ENCODE results near the gene CASTOR2.
"Not testable (repeated sequence)": the region's sequence is repeated elsewhere in the genome, so short reads cannot be mapped to it uniquely, and the experiment has no call there.

Gene CASTOR2

GRCh38 chr7:74996361-74996760 is 31.9 kb downstream of the CASTOR2 start:
- not testable (repeated sequence) for DNase-seq

- not testable (repeated sequence) for DNase-seq
Measured at GRCh38 chr7:74997811-74998210, 33.3 kb downstream of the CASTOR2 start.

DNA sequence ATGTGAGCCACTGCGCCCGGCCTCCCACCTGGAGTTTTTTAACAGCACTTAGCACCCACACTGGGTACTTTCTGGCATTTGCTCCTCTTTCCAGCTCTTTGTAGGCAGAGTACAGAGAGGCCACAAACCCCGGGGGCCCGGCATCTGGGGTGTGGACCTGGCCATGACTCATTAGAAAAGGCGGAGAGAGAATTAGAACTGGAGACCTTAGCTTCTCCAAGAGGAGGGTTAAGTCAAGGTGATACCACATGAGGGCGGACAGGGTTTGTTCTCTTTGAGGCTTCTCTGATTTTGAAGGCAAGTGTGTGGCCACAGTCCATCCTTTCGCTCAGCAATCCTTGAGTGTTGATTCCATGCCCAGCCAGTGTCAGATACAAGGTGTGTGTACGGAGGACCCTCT is 36.9 kb downstream of the CASTOR2 start:
- DNase-seq = not testable (repeated sequence)

DNA sequence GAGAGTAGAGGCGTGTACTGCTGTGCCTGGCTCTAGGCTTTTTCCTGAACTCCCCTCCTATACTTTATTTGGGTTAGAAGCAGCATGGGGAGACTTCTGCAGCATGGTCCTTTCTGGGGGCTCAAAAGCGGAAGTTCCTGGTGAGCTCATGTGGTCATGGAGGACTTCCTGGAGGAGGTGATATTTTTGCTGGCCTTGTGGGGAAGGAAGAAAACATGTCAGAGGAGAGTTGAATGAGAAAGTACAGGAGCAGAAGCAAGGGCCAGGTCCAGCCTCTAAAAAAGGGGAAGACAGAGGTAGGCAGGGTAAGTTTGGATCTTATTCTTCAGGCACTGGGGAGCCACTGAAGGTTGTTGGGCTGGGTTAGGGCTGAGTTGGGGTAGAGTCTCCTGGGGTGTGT is 45.5 kb downstream of the CASTOR2 start:
- DNase-seq = no peak

DNA sequence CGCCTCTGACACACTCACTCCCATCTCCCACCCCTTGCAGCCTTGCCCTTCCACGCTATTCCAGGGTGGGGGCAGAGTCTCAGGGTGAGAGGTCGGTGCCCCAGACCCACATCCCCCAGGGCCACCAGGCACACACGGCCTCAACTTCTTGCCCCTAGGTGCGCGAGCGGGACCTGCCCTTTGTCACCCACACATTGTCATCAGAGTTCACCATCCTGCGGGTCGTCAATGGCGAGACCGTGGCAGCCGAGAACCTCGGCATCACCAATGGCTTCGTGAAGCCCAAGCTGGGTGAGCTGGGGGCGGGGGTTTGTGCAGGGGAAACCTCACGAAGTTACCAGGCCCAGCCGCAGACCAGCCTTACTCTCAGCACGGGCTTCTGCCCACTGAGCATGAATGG is 53.3 kb downstream of the CASTOR2 start:
- no peak for DNase-seq

DNA sequence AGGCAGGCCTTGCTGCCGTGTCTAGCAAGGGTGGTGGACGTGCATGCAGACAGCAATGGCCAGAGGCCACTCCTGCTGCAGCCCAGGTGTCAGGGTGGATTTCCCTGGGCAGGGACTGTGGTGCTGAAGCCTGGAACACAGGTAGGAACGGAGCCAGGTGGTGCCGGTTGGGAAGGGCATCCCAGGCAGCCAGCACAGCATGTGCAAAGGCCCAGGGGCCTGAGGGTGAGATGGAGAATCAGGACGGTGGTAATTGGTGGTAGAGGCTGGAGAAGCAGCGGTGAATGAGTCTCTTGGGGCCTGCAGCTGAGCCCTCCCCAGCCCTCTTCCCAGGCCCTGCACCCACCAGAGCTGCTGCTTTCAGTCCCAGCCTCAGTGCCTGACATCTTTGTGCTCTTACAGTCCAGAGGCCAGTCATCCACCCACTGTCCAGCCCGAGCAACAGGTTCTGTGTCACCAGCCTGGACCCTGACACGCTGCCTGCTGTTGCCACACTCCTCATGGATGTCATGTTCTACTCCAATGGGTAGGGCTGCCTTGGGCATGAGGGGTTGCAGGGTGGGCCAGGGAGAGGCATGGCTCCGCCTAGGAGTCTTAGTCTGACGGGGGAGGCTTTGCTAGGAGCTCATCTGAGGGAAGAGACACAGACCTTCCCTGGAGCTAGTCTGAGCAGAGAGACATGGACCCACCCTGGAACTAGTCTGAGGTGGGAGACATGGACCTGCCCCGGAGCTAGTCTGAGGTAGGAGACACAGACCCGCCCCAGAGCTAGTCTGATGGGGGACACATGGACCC is 54.3 kb downstream of the CASTOR2 start:
- DNase-seq = no peak

GRCh38 chr7:75019800-75020199 is 55.3 kb downstream of the CASTOR2 start:
- DNase-seq = no peak

GRCh38 chr7:75024922-75025321 is 60.4 kb downstream of the CASTOR2 start:
- no peak for DNase-seq

GRCh38 chr7:75028299-75028698 is 63.8 kb downstream of the CASTOR2 start:
- no peak for DNase-seq

DNA sequence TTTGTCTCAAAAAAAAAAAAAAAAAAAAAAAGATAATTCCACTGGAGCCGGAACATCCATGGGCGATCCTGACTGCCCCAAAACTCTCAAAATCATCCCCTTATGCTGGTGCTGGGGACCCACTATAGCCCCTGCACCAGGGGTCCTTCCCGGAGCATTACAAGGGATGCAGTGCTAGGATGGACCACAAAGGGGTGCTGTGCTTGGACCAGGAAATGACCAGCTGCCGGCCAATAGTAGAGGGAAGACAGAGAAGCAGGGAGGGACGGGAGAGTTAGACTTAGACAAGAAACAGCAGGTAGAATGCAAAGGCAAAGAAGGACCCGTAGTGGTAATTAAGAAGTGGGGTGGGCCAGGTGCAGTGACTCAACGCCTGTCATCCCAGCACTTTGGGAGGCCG is 68.6 kb downstream of the CASTOR2 start:
- no peak for DNase-seq

DNA sequence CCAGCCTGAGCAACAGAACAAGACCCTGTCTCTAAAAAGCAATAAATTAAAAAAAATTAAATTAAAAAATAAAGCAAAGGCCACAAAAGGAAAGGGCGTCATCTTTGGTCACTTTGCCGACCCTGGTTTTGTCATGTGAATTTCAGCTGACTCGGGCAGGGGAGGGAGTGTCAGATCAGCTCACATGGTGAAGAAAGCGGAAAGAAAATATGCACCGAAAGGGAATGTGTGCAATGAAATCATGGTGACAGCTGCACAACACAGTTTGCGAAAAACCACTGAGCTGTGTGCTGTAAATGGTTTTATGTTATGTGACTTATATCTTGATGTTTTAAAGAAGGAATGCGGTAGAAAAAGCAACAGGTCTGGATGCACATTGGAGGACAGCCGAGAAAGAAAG is 69.3 kb downstream of the CASTOR2 start:
- DNase-seq = no peak

DNA sequence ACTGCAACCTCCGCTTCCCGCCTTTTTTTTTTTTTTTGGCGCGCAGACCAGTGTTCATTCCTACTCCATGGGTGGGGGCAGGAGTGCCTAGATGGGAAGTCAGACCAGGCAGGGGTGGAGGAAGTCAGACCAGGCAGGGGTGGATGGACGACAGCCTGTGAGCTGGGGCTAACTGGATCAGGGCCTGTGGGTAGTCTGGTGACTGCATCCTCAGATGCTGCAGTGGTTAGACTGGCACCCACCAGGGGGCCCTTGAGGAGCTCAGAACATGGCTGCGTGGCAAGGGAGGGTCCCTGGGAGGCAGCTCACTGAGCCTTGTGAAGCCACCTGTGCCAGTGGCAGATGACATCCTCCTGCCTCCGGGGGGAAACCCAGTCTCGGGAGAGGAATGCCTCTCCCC is 74.0 kb downstream of the CASTOR2 start:
- no peak for DNase-seq

DNA sequence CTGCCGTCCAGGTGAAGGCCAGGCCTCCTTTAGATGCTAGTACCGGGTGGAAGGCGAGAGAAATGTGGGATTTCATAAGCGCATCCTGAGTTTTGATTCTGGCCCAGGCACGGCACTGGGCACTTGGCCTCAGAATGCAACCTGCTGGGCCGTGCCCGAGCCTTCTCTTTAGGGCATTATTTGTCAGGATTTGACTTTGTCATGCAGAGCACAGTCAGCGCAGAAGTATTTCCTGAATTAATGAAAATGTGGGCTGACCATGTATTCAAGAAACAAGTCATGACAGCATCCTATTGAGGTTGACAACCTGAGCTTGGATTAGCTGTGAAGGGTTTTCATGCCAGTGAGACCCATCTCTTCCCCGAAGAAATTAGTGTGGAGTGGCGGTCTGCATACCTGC is 74.7 kb downstream of the CASTOR2 start:
- DNase-seq = no peak

DNA sequence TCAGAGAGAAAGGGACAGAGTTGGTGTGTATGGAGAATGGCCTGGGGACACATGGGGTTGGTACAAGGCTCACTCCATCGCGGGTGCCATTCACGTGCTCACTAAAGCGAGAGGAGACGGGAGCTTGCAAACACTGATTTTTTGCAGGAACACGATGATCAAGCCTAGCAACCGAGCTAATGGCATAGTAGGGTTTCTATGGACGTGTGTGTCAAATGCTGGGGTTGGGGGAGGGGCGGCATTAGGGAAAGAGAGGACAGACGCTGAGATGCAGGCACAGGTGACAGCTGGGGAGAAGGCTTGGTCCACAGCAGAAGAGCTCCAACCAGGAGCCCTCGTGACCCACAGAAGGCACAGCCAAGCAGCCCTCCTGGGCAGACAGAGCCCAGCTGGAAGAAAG is 75.2 kb downstream of the CASTOR2 start:
- no peak for DNase-seq

- DNase-seq = no peak
Measured at GRCh38 chr7:75040512-75040911, 76.0 kb downstream of the CASTOR2 start.

- no peak for DNase-seq
Measured at GRCh38 chr7:75042286-75042685, 77.8 kb downstream of the CASTOR2 start.

GRCh38 chr7:75042831-75043703 is 78.6 kb downstream of the CASTOR2 start:
- DNase-seq = no peak

- no peak for DNase-seq
Measured at GRCh38 chr7:75045881-75046280, 81.4 kb downstream of the CASTOR2 start.

DNA sequence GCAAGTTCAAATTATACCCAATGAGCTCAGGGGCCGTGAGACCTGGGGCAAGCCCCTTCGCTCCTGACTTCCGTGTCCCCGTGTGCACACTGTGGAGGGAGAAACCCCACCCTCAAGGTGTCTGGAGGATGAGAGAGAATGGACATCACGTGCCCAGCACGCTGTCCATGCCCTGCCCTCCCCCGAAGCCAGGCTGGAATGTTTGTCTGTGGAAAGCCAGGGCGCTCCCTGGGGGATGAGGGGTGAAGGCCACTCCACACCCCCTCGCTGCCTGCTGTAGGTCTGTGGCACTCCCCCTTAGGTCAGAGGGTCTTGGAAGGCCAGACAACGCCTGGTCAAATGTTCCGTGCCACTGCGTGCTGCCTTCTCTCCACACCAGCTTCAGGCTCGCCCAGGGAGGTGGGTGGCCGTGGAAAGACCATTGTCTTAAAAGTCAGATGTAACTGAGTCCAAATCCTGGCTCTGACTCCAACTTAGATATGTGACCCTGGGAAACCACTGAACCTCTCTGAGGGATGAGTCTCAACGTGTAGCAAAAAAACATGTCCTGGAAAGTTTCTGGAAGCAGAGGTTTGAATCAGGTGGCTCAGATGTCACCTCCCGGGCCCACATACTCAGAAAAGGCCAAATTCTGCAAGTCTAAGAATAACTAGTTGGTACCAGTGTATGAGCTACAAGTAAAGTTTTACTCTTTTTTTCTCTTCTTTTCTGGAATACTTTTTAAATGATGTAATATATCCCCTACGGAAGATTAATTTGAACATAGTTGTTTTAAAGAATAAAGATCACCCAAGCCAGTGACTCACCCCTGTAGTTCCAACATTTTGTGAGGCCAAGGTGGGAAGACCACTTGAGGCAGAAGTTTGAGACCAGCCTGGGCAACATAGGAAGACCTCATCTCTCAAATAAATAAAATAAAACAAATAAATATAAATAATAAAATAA is 84.2 kb downstream of the CASTOR2 start:
- no peak for DNase-seq

DNA sequence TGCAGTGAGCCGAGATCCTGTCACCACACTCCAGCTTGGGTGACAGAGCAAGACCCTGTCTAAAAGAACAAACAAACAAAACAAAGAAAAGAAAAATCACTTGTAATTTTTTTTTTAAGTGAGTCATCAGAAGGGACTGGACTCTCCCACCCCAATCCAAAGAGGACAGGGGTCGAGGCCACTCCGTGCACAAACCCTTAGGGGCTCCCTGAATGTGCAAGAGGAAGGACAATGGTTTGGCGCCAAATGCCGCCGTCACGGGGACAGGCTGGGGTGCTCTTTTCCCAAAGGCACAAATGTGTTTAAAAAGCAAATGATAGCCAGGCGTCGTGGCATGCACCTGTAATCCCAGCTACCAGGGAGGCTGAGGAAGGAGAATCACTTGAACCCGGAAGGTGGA is 85.3 kb downstream of the CASTOR2 start:
- no peak for DNase-seq

GRCh38 chr7:75050501-75050900 is 86.0 kb downstream of the CASTOR2 start:
- DNase-seq = no peak

GRCh38 chr7:75054744-75055143 is 90.2 kb downstream of the CASTOR2 start:
- DNase-seq = no peak

- DNase-seq = no peak
Measured at GRCh38 chr7:75055155-75055554, 90.7 kb downstream of the CASTOR2 start.
